Panc1 (cell line): ENCODE measurements around the gene FN3KRP. TPM values are rescaled to one million over a fixed set of nuclear protein-coding genes. Genes with fewer than 3 reads are reported as not detected.

ENCODE experiments used
- ATAC-seq: fragments of 200-7000 bp; cut with Tn5 transposase; 2 replicates; pipeline ENCODE4 v1.9.1; 2020; ENCODE audit warnings: mild to moderate bottlenecking, moderate library complexity
- BruUV-seq: library from RNA; stranded (reverse); fragments of 400-500 nt; replicated peaks from 2 replicates; lab custom pipeline; 2021; lab: Mats Ljungman, UMichigan
- CTCF ChIA-PET: fragments of 300-600 bp; sonication (Branson Sonifier 250); formaldehyde crosslinking; loops from one replicate; lab custom pipeline; 2022; ENCODE audit warnings: antibody characterized with exemption; lab: Charles Lee
- POLR2A ChIA-PET: fragments of 300-600 bp; sonication (Branson Sonifier 250); formaldehyde crosslinking; loops from one replicate; lab custom pipeline; 2022; ENCODE audit warnings: antibody characterized with exemption; lab: Charles Lee
- DNase-seq: peaks from one replicate; pipeline ENCODE4 v3.0.0-alpha.2; 2010; ENCODE audit warnings: low read depth, low spot score
- H3K27ac ChIP-seq: 2 replicates; pipeline ENCODE4 v1.5.1; 2011; ENCODE audit warnings: mild to moderate bottlenecking, low read length, inconsistent platforms
- H3K27me3 ChIP-seq: fragments of 200-500 bp; sonication (Bioruptor generic); 2 replicates; pipeline ENCODE4 v1.6.0; 2014; ENCODE audit warnings: low read length, inconsistent platforms; ENCODE audit not compliant: control insufficient read depth, insufficient read depth
- H3K36me3 ChIP-seq: fragments of 200-500 bp; sonication (Bioruptor generic); 2 replicates; pipeline ENCODE4 v1.5.1; 2014; ENCODE audit warnings: inconsistent platforms, mild to moderate bottlenecking, low read length, moderate library complexity; ENCODE audit not compliant: control insufficient read depth, insufficient read depth
- H3K4me1 ChIP-seq: 2 replicates; pipeline ENCODE4 v1.5.1; 2011; ENCODE audit warnings: inconsistent platforms, mild to moderate bottlenecking, low read length, moderate library complexity; ENCODE audit not compliant: control insufficient read depth, insufficient read depth
- H3K4me3 ChIP-seq, 2 experiments: 2 replicates each; pipeline ENCODE4 v1.5.1; 2011 to 2012; ENCODE audit warnings: low read depth in 2 of 2, low read length in 2 of 2, mild to moderate bottlenecking in 2 of 2, inconsistent platforms in 1 of 2, moderate library complexity in 1 of 2
- H3K9me3 ChIP-seq: fragments of 200-500 bp; sonication (Bioruptor generic); 2 replicates; pipeline ENCODE4 v1.5.1; 2014; ENCODE audit warnings: low read depth, mild to moderate bottlenecking, inconsistent platforms, low read length, moderate library complexity; ENCODE audit not compliant: control insufficient read depth, insufficient read depth
- CTCF ChIP-seq: fragments of 450-650 bp; IDR thresholded peaks from 2 replicates; pipeline ENCODE4 v1.5.1; 2017; ENCODE audit warnings: mild to moderate bottlenecking
- POLR2AphosphoS5 ChIP-seq: IDR thresholded peaks from 2 replicates; pipeline ENCODE4 v1.6.1; 2012; ENCODE audit warnings: mild to moderate bottlenecking, low read depth, low read length, moderate library complexity
- SIN3A ChIP-seq: IDR thresholded peaks from 2 replicates; pipeline ENCODE4 v1.6.1; 2012; ENCODE audit warnings: low read depth, mild to moderate bottlenecking, low read length, moderate library complexity, borderline replicate concordance; ENCODE audit not compliant: insufficient read depth
- TCF7L2 ChIP-seq: IDR thresholded peaks from 2 replicates; pipeline ENCODE4 v1.6.1; 2011; ENCODE audit warnings: mild to moderate bottlenecking, low read depth, low read length, inconsistent platforms
- in situ Hi-C: cut with HindIII; loops from 2 replicates; pipeline ENCODE4 v1.10.0; 2016; ENCODE audit warnings: low sequenced_read_pairs, low pct_unique_long_range_greater_than_20kb
- intact Hi-C: fragments of 100-400 bp; cut with micrococcal nuclease; formaldehyde crosslinking; loops from one replicate; pipeline ENCODE4 v1.10.0; 2022; ENCODE audit not compliant: unreplicated experiment
- total RNA-seq: library from RNA; stranded (reverse); gene quantifications from one replicate; pipeline ENCODE4 v1.2.1, GENCODE V29; 2021; ENCODE audit not compliant: unreplicated experiment
- TF ChIP-seq, protein P1 (sequence below), 2 experiments: IDR thresholded peaks; 2 replicates each; pipeline ENCODE4 v1.6.1; 2011 to 2012; ENCODE audit warnings: low read depth in 2 of 2, control low read depth in 1 of 2, low read length in 1 of 2, mild to moderate bottlenecking in 1 of 2, moderate library complexity in 1 of 2; ENCODE audit not compliant: insufficient read depth in 1 of 2

FN3KRP gene
- total RNA-seq, 1 experiment from 2014 or later, result 41.0 TPM

GRCh38 chr17:82693168-82693867 is 23.2 kb upstream of the FN3KRP start:
- in situ Hi-C loops, result no loop called here
- Histone ChIP-seq H3K4me1 (0 out of 2 replicates have a peak, but pooled peaks cover 5% of the 10 kb centered on the region), H3K27ac (no peak overlapping the region), H3K4me3 (no peak overlapping the region), H3K27me3 (0 out of 2 replicates have a peak, but pooled peaks cover 2% of the 10 kb centered on the region), H3K36me3 (no peaks in the 10 kb centered on the region), H3K9me3 (no peaks in the 10 kb centered on the region)
- no TSS peak for BruUV-seq
- DNase-seq (no peak), ATAC-seq (no peak)
- POLR2A ChIA-PET, result no interaction called here
- CTCF ChIA-PET, result no interaction called here
- TF ChIP-seq SIN3A (no peak), CTCF (no peak), POLR2AphosphoS5 (no peak), TCF7L2 (no peak)
- TF ChIP-seq, protein P1, sequence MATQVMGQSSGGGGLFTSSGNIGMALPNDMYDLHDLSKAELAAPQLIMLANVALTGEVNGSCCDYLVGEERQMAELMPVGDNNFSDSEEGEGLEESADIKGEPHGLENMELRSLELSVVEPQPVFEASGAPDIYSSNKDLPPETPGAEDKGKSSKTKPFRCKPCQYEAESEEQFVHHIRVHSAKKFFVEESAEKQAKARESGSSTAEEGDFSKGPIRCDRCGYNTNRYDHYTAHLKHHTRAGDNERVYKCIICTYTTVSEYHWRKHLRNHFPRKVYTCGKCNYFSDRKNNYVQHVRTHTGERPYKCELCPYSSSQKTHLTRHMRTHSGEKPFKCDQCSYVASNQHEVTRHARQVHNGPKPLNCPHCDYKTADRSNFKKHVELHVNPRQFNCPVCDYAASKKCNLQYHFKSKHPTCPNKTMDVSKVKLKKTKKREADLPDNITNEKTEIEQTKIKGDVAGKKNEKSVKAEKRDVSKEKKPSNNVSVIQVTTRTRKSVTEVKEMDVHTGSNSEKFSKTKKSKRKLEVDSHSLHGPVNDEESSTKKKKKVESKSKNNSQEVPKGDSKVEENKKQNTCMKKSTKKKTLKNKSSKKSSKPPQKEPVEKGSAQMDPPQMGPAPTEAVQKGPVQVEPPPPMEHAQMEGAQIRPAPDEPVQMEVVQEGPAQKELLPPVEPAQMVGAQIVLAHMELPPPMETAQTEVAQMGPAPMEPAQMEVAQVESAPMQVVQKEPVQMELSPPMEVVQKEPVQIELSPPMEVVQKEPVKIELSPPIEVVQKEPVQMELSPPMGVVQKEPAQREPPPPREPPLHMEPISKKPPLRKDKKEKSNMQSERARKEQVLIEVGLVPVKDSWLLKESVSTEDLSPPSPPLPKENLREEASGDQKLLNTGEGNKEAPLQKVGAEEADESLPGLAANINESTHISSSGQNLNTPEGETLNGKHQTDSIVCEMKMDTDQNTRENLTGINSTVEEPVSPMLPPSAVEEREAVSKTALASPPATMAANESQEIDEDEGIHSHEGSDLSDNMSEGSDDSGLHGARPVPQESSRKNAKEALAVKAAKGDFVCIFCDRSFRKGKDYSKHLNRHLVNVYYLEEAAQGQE (IDR thresholded peaks at IDR 0.05; ENCODE audit: insufficient read depth in 1 of 2, low read depth in 2 of 2, low read length in 1 of 2), result no peak
- intact Hi-C loops, result no loop called here

DNA sequence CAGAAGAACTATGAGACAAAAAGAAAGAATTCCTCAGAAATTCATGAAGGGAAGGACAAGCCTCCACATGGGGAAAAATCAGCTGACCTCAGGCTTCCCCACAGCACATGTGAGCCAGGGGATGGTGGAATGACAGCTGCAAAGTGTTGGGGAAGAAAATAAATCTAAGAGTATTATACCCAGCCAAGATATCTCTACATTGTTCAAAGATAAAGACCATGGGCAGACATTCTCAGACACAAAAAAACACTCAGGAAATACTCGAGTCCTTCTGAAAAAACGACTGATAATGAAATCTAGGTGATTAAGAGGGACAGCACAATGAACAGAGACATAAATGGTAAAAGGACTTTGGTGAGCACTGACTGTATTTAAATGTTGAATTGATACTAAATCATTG is 21.9 kb upstream of the FN3KRP start:
- CTCF ChIA-PET, result no interaction called here
- ATAC-seq, result no peak
- intact Hi-C loops, result no loop called here

More for the DNA sequence above, 21.9 kb upstream of the FN3KRP start:
- Histone ChIP-seq H3K27me3 (peaks cover 2% of the 10 kb centered on the region; the same call in 1 of the 2 replicates), H3K27ac (no peak overlapping the region), H3K4me1 (0 out of 2 replicates have a peak, but pooled peaks cover 5% of the 10 kb centered on the region), H3K4me3 (no peak overlapping the region), H3K36me3 (no peaks in the 10 kb centered on the region), H3K9me3 (no peaks in the 10 kb centered on the region)
- POLR2A ChIA-PET, result no interaction called here
- DNase-seq, result no peak
- TF ChIP-seq POLR2AphosphoS5 (no peak), SIN3A (no peak), TCF7L2 (no peak), CTCF (no peak)
- TF ChIP-seq, protein P1 (IDR thresholded peaks at IDR 0.05; ENCODE audit: insufficient read depth in 1 of 2, low read depth in 2 of 2, low read length in 1 of 2), result no peak
- BruUV-seq, result no TSS peak
- in situ Hi-C loops, result no loop called here
